Measurements from ENCODE around the gene ZNF521.
"Not testable (repeated sequence)": the region's sequence is repeated elsewhere in the genome, so short reads cannot be mapped to it uniquely, and the experiment has no call there.

Gene ZNF521

DNA sequence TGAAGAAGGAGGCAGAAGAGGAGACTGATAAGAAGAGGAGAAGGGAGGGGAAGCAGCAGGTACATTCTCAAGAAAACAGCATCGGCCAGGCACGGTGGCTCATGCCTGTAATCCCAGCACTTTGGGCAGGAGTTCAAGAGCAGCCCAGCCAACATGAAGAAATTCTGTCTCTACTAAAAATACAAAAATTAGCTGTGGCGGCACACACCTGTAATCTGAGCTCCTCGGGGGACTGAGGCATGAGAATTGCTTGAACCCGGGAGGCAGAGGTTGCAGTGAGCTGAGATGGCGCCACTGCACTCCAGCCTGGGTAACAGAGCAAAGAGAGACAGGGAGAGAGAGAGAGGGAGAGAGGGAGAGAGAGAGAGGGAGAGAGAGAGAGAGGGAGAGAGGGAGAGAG lies 318.8 kb downstream of the ZNF521 start:
- not testable (repeated sequence) for DNase-seq (ENCODE audit: low read depth in 2 of 2)

DNA sequence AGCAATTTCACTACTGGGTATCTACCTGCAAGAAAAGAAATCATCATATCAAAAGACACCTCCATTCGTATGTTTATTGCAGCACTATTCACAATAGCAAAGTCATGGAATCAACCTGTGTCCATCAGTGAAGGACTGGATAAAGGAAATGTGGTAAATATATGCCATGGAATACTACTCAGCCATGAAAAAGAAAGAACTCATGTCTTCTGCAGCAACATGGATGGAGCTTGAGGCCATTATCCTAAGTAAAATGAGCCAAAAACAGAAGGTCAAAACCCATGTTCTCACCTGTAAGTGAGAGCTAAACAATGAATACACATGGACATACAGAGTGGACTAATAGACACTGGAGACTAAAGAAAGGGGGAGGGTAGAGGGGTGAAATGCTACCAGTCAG lies 322.2 kb downstream of the ZNF521 start:
- DNase-seq (ENCODE audit: low read depth in 2 of 2): no peak

- DNase-seq (ENCODE audit: low read depth in 2 of 2): no peak
Observed at GRCh38 chr18:25019931-25020330, 332.0 kb downstream of the ZNF521 start.

DNA sequence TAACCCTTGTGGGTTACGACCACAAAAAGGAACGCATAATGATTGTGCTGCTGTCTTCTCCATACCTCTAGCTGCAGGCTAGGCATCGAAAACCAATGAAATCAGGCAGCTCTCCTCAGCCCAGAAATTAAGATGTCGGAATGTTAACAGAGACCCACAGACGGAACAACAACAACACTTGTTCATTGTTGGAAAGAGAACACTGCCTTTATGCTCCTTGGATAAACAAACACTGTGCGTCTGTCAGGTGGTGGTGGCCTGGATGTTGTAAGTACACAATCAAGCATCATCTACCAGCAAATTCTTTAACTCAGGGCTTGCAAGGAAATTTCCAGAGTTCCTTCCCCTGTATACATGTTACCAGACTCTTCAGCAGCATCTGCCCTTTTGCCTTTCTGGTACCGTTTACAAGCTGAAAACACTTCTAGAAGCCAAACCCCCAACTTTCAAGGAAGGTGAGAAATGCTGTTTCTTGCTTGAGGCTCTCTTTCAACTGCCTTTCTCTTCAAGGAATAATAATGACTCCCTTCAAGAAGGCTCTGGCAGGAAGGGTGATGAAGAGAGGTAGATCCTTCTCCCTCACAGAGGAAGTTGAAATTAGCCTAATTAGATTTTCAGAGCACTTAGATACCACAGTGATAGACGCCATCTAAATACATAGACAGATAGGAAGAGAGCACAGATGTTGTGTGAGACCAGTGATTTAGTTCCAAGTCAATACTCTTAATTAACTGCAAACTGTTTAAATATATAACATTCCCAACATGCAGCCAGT lies 332.7 kb downstream of the ZNF521 start:
- DNase-seq (ENCODE audit: low read depth in 2 of 2): no peak

- DNase-seq (ENCODE audit: low read depth in 2 of 2): no peak
Observed at GRCh38 chr18:25016666-25017065, 335.3 kb downstream of the ZNF521 start.

DNA sequence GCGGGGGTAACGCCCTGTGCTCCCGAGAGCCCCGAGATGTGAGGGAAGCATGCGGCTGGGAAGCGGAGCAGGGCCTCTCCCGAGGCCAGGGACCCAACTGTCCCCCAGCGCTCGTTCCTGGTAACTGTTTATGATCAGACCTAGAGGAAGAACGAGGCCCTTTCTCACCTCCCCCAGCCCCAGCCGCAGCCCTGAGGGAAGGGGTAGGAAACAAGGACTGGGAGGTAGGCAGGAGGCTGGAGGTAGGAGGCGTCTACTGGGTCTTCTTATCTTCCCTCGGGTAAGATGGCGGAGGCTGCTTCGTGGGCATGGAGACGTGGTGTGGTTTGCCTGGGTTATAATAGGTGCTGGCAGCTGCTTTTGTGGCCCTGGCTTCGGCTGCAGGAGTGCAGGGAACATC lies 335.8 kb downstream of the ZNF521 start:
- no peak for DNase-seq (ENCODE audit: low read depth in 2 of 2)
